Parathyroid adenoma (tissue), 2 donors: ENCODE results near the gene RPS6KA2.
A peak's percentile ranks its signal among the peaks of the same experiment; 100 is the strongest.
"Not testable (repeated sequence)": the region's sequence is repeated elsewhere in the genome, so short reads cannot be mapped to it uniquely, and the experiment has no call there.

Source experiments
- H2AFZ ChIP-seq: fragments of 300-600 bp; sonication (generic); one replicate; pipeline ENCODE4 v1.7.0; 2017; ENCODE audit warnings: antibody characterized with exemption, mild to moderate bottlenecking
- H3K27ac ChIP-seq: fragments of 300-600 bp; sonication (generic); one replicate; pipeline ENCODE4 v1.7.0; 2017
- H3K27me3 ChIP-seq: fragments of 300-600 bp; sonication (generic); one replicate; pipeline ENCODE4 v1.7.0; 2017; ENCODE audit warnings: low read length; ENCODE audit not compliant: control insufficient read depth, insufficient read depth
- H3K36me3 ChIP-seq: fragments of 300-600 bp; sonication (generic); one replicate; pipeline ENCODE4 v1.7.0; 2017; ENCODE audit warnings: low read length; ENCODE audit not compliant: control insufficient read depth, insufficient read depth
- H3K4me1 ChIP-seq: fragments of 300-600 bp; sonication (generic); one replicate; pipeline ENCODE4 v1.7.0; 2017; ENCODE audit warnings: control low read depth
- H3K4me2 ChIP-seq: fragments of 300-600 bp; sonication (generic); one replicate; pipeline ENCODE4 v1.7.0; 2017; ENCODE audit warnings: low read length
- H3K4me3 ChIP-seq: fragments of 300-600 bp; sonication (generic); one replicate; pipeline ENCODE4 v1.7.0; 2017; ENCODE audit warnings: low read depth, low read length
- H3K79me2 ChIP-seq: fragments of 300-600 bp; sonication (generic); one replicate; pipeline ENCODE4 v1.7.0; 2017; ENCODE audit warnings: control low read depth
- H3K9ac ChIP-seq: fragments of 300-600 bp; sonication (generic); one replicate; pipeline ENCODE4 v1.7.0; 2017; ENCODE audit warnings: mild to moderate bottlenecking
- H3K9me3 ChIP-seq: fragments of 300-600 bp; sonication (generic); one replicate; pipeline ENCODE4 v1.7.0; 2017; ENCODE audit warnings: low read length; ENCODE audit not compliant: control insufficient read depth
- CTCF ChIP-seq: fragments of 300-600 bp; sonication (generic); IDR thresholded peaks from one replicate; pipeline ENCODE4 v1.7.0; 2017; ENCODE audit warnings: antibody characterized with exemption, mild to moderate bottlenecking
- donor health status: primary hyperparathyroidism.

Gene RPS6KA2

GRCh38 chr6:166402582-166403277 lies 224.3 kb downstream of the RPS6KA2 start:
- no peak overlapping the region for H3K9ac ChIP-seq
- no peak overlapping the region for H3K4me3 ChIP-seq
- no peaks in the 10 kb centered on the region for H3K79me2 ChIP-seq
- H3K9me3 ChIP-seq = no peaks in the 10 kb centered on the region
- H3K27ac ChIP-seq = no peak overlapping the region
- H3K36me3 ChIP-seq = no peaks in the 10 kb centered on the region
- H3K27me3 ChIP-seq = no peaks in the 10 kb centered on the region
- H3K4me1 ChIP-seq = no peaks in the 10 kb centered on the region
- no peak overlapping the region for H3K4me2 ChIP-seq
- H2AFZ ChIP-seq = no peak overlapping the region
- TF ChIP-seq CTCF = no peak

DNA sequence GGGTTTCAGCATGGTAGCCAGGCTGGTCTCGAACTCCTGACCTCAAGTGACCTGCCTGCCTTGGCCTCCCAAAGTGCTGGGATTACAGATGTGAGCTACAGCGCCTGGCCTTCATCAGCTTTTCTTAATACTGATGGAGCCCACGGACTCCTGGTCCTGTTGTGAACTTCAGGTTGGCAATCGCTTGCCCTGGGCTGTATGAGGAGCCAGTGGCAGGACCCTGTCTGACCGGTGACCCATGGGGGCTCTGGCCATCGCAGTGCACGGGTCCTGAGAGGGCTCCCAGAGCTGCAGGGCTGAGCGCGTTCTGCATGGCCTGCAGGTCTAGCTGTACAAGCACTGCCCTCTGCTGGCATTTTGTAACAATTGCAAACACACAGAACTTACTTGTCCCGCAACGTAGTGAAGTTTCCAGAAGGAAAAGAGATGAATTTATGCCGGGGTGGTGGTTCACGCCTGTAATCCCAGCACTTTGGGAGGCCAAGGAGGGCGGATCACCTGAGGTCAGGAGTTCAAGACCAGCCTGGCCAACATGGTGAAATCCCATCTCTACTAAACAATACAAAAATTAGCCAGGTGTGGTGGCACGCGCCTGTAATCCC lies 226.3 kb downstream of the RPS6KA2 start:
- not testable (repeated sequence) for H3K27me3 ChIP-seq

DNA sequence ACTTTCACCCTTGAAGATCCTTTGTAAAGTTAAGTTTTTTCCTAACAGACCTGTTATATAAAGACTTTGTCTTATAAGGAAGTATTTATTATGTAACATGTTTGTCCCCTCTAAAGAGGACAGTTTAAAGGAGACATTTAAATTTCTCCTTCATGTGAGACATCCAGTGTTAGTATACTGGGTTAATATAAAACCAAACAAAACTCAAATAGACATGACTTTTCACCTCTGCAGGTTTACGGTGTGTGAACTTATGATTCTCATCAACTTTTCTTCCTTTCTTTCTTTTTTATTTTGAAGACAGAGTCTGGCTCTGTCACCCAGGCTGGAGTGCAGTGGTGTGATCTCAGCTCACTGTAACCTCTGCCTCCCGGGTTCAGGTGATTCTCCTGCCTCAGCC lies 226.9 kb downstream of the RPS6KA2 start:
- no peaks in the 10 kb centered on the region for H3K79me2 ChIP-seq
- no peak overlapping the region for H3K9ac ChIP-seq
- no peak for TF ChIP-seq CTCF
- H2AFZ ChIP-seq = no peak overlapping the region
- H3K27me3 ChIP-seq = no peaks in the 10 kb centered on the region
- H3K4me1 ChIP-seq = no peaks in the 10 kb centered on the region
- no peaks in the 10 kb centered on the region for H3K9me3 ChIP-seq
- no peak overlapping the region for H3K27ac ChIP-seq
- no peak overlapping the region for H3K4me2 ChIP-seq
- H3K36me3 ChIP-seq = no peaks in the 10 kb centered on the region
- H3K4me3 ChIP-seq = no peak overlapping the region

More for the DNA sequence above, 226.3 kb downstream of the RPS6KA2 start:
- not testable (repeated sequence) for H3K27ac ChIP-seq, H3K36me3 ChIP-seq, H3K9ac ChIP-seq, H3K4me3 ChIP-seq, H3K4me2 ChIP-seq, H3K4me1 ChIP-seq, H3K79me2 ChIP-seq, H3K9me3 ChIP-seq
- peak overlapping the region; percentile 56 for H2AFZ ChIP-seq
- peak; percentile 82 for TF ChIP-seq CTCF

DNA sequence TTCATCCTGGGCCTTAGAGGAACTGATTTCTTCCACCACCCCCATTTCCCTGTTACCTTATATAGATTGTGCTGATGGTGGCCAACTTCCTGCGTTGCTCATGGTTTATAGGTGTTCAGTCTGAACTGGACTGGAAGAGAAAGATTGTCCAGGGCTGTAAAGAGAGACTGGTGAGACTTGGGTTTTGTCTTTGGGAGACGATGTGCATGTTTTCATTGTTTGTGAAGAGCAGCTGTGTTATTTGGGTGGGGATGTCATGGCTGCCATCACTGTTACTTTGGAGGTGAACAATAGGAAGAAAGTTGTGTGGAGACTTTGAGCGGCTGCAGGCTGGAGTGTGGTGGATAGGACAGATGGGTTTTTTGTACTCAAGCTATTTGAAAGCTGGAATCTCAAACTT lies 228.7 kb downstream of the RPS6KA2 start:
- Histone ChIP-seq H3K9me3 (no peaks in the 10 kb centered on the region), H3K27ac (no peak overlapping the region), H2AFZ (no peak overlapping the region), H3K79me2 (no peaks in the 10 kb centered on the region), H3K9ac (no peak overlapping the region), H3K4me3 (no peak overlapping the region), H3K4me1 (no peaks in the 10 kb centered on the region), H3K27me3 (no peaks in the 10 kb centered on the region), H3K4me2 (no peak overlapping the region), H3K36me3 (no peaks in the 10 kb centered on the region)
- no peak for TF ChIP-seq CTCF

- Histone ChIP-seq H3K4me2 (no peak overlapping the region), H3K9ac (no peak overlapping the region), H2AFZ (no peak overlapping the region), H3K27ac (no peak overlapping the region), H3K9me3 (no peaks in the 10 kb centered on the region), H3K4me1 (no peaks in the 10 kb centered on the region), H3K27me3 (no peaks in the 10 kb centered on the region), H3K4me3 (no peak overlapping the region), H3K36me3 (no peaks in the 10 kb centered on the region), H3K79me2 (no peaks in the 10 kb centered on the region)
- TF ChIP-seq CTCF = no peak
Observed at GRCh38 chr6:166397849-166398248, 229.2 kb downstream of the RPS6KA2 start.
